Left lung (tissue), 10 donors: ENCODE measurements around the gene RPN2. TPM values are rescaled to one million over a fixed set of nuclear protein-coding genes. Genes with fewer than 3 reads are reported as not detected.

Source experiments
- ATAC-seq: fragments of 200-7000 bp; cut with Tn5 transposase; one replicate; pipeline ENCODE4 v1.9.1; 2020; ENCODE audit warnings: moderate library complexity
- DNase-seq, 4 donors: peaks; one replicate each; pipeline ENCODE4 v3.0.0-alpha.2; 2013 to 2020
- H3K27ac ChIP-seq, 2 donors: fragments of 200-600 bp; sonication (generic) in 1 of 2; one replicate each; pipeline versions ENCODE4 v1.5.0 to v1.8.0; 2020 to 2021
- H3K27me3 ChIP-seq, 2 donors: fragments of 200-600 bp; sonication (generic) in 1 of 2; one replicate each; pipeline versions ENCODE4 v1.5.0 to v1.8.0; 2020 to 2021
- H3K36me3 ChIP-seq, 2 donors: fragments of 200-600 bp; sonication (generic) in 1 of 2; one replicate each; pipeline versions ENCODE4 v1.5.0 to v1.8.0; 2020 to 2021
- H3K4me1 ChIP-seq, 2 donors: fragments of 200-600 bp; one replicate each; pipeline ENCODE4 v1.8.0; 2021
- H3K4me3 ChIP-seq, 2 donors: fragments of 200-600 bp; sonication (generic) in 1 of 2; one replicate each; pipeline versions ENCODE4 v1.5.0 to v1.8.0; 2020 to 2021; ENCODE audit warnings: mild to moderate bottlenecking in 1 of 2
- H3K9me3 ChIP-seq, 2 donors: fragments of 200-600 bp; sonication (generic) in 1 of 2; one replicate each; pipeline versions ENCODE4 v1.5.0 to v1.8.0; 2020 to 2021
- CTCF ChIP-seq, 2 donors: fragments of 200-600 bp; sonication (generic) in 1 of 2; IDR thresholded peaks; one replicate each; pipeline versions ENCODE4 v1.5.0 to v1.8.0; 2021; ENCODE audit warnings: antibody characterized with exemption in 2 of 2
- intact Hi-C, 2 donors: fragments of 100-400 bp; cut with DNase I; formaldehyde crosslinking; loops; one replicate each; pipeline versions ENCODE4 v1.11.2 to v1.14.2; 2022
- polyA plus RNA-seq, 6 donors: library from polyadenylated mRNA; unstranded; fragments of 120-200 nt; gene quantifications; one replicate each; pipeline ENCODE4 v1.2.1, GENCODE V29; 2013; ENCODE audit not compliant: insufficient read length in 6 of 6
- total RNA-seq, 2 donors: library from RNA; stranded (reverse); fragmentation: NEBNext Ultra II Directional; extraction: Animal tissue kit (Norgen Biotek cat#: 25700); gene quantifications; one replicate each; pipeline ENCODE4 v1.2.1, GENCODE V29; 2021
- donor health status: DM: no; HTN: yes; CAD: no.
- donor health status: DM: no; HTN: no; CAD: no.

RPN2 gene
- total and polyA plus RNA-seq, 8 donors: 202 to 269 (median 229) TPM

DNA sequence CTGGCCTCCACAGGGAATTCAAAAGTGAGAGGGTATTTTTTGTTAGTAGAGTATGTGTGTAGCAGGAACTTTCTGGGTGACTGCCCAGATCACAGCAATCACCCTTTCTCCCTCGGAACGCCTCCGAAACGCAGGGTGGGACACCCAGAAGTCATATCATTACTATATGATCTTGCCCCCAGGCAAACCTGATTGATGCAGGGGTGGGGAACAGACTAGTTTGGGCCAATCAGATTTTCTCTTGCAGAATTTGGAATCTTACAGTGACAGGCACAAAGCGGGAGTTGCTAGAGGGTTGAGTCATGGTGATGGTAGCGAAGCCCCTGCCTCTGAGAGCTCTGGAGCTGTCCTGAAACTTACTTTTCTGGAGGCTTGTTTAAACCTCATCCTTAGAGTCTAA is 16.5 kb upstream of the RPN2 start:
- peaks cover 0 to 9% of the 10 kb centered on the region in 2 donors for H3K36me3 ChIP-seq
- ATAC-seq (no peak), DNase-seq (no peak)
- H3K27me3 ChIP-seq: no peaks in the 10 kb centered on the region
- no peak overlapping the region for H3K27ac ChIP-seq
- no peaks in the 10 kb centered on the region for H3K4me1 ChIP-seq
- intact Hi-C loops: no loop called here
- TF ChIP-seq CTCF (IDR thresholded peaks at IDR 0.05): no peak
- no peaks in the 10 kb centered on the region for H3K9me3 ChIP-seq
- no peak overlapping the region for H3K4me3 ChIP-seq

GRCh38 chr20:37163832-37164554 is 15.1 kb upstream of the RPN2 start:
- no peak for TF ChIP-seq CTCF (IDR thresholded peaks at IDR 0.05)
- ATAC-seq: no peak
- H3K27ac ChIP-seq: no peak overlapping the region
- H3K27me3 ChIP-seq: no peaks in the 10 kb centered on the region
- H3K4me3 ChIP-seq: no peak overlapping the region
- no peaks in the 10 kb centered on the region for H3K9me3 ChIP-seq
- DNase-seq: no peak
- H3K36me3 ChIP-seq: peaks cover 0 to 9% of the 10 kb centered on the region in 2 donors
- intact Hi-C loops: no loop called here
- H3K4me1 ChIP-seq: no peaks in the 10 kb centered on the region

- no peak for ATAC-seq
- intact Hi-C loops: no loop called here
Observed at GRCh38 chr20:37165031-37165430, 14.1 kb upstream of the RPN2 start.

DNA sequence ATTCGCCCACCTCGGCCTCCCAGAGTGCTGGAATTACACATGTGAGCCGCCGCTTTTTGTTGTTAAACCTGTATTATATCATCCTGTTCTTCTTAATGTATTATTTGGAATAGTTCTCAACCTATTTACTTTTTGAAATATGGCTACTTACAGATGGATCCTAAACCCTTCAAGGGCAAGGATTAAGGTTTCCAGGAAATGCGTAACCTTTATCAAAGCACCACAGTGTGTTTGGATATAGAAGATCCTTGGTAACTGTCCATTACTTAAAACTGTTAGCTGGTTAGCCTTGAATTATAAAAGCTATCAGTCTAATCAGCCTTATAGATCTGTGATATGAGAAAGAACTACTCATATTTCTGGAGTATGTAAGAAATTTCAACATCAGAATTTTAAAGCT is 12.3 kb upstream of the RPN2 start:
- no peak for TF ChIP-seq CTCF (IDR thresholded peaks at IDR 0.05)
- Histone ChIP-seq H3K9me3 (no peaks in the 10 kb centered on the region), H3K4me3 (no peak overlapping the region), H3K27ac (no peak overlapping the region), H3K36me3 (peaks cover 0 to 9% of the 10 kb centered on the region in 2 donors), H3K4me1 (no peaks in the 10 kb centered on the region), H3K27me3 (no peaks in the 10 kb centered on the region)
- intact Hi-C loops: no loop called here
- DNase-seq (no peak), ATAC-seq (no peak)

More at GRCh38 chr20:37165031-37165430, 14.1 kb upstream of the RPN2 start:
- H3K4me3 ChIP-seq: no peak overlapping the region
- H3K4me1 ChIP-seq: no peaks in the 10 kb centered on the region
- H3K27me3 ChIP-seq: no peaks in the 10 kb centered on the region
- peaks cover 0 to 9% of the 10 kb centered on the region in 2 donors for H3K36me3 ChIP-seq
- no peak for TF ChIP-seq CTCF (IDR thresholded peaks at IDR 0.05)
- no peaks in the 10 kb centered on the region for H3K9me3 ChIP-seq
- no peak for DNase-seq
- no peak overlapping the region for H3K27ac ChIP-seq

- intact Hi-C loops: no loop called here
- peaks cover 0 to 6% of the 10 kb centered on the region in 2 donors for H3K4me1 ChIP-seq
- TF ChIP-seq CTCF (IDR thresholded peaks at IDR 0.05): no peak
- no peak for ATAC-seq
- DNase-seq: no peak
- no peak overlapping the region for H3K4me3 ChIP-seq
- no peaks in the 10 kb centered on the region for H3K27me3 ChIP-seq
- H3K27ac ChIP-seq: no peak overlapping the region
- H3K36me3 ChIP-seq: no peaks in the 10 kb centered on the region
- no peaks in the 10 kb centered on the region for H3K9me3 ChIP-seq
Observed at GRCh38 chr20:37172836-37173235, 6.3 kb upstream of the RPN2 start.
